MM.1S (cell line): ENCODE results near the gene EIF2B2.

Experiments used
- DNase-seq: peaks from one replicate; pipeline ENCODE4 v3.0.0-alpha.2; 2015
- H2AFZ ChIP-seq: fragments of 300-600 bp; sonication (generic); 2 replicates; pipeline ENCODE4 v1.6.0; 2016; ENCODE audit warnings: antibody characterized with exemption, low read length
- H3F3A ChIP-seq: fragments of 300-600 bp; sonication (generic); 2 replicates; pipeline ENCODE4 v1.6.1; 2016; ENCODE audit warnings: mild to moderate bottlenecking, antibody characterized with exemption, low read length, moderate library complexity, mixed read lengths; ENCODE audit not compliant: insufficient read depth
- H3K27ac ChIP-seq: fragments of 300-600 bp; sonication (generic); 2 replicates; pipeline ENCODE4 v1.5.1; 2016; ENCODE audit warnings: mild to moderate bottlenecking, low read length
- H3K27me3 ChIP-seq: fragments of 300-600 bp; sonication (generic); replicated peaks from 2 replicates; pipeline ENCODE4 v1.6.0; 2016; ENCODE audit warnings: low read length; ENCODE audit not compliant: insufficient read depth
- H3K36me3 ChIP-seq: fragments of 300-600 bp; sonication (generic); replicated peaks from 2 replicates; pipeline ENCODE4 v1.6.1; 2016; ENCODE audit warnings: mild to moderate bottlenecking, low read length, mixed read lengths; ENCODE audit not compliant: insufficient read depth
- H3K4me1 ChIP-seq: fragments of 300-600 bp; sonication (generic); 2 replicates; pipeline ENCODE4 v1.6.1; 2016; ENCODE audit warnings: low read length, mixed read lengths
- H3K4me2 ChIP-seq: fragments of 300-600 bp; sonication (generic); 2 replicates; pipeline ENCODE4 v1.6.0; 2016; ENCODE audit warnings: low read depth, low read length
- H3K4me3 ChIP-seq: fragments of 300-600 bp; sonication (generic); 2 replicates; pipeline ENCODE4 v1.5.1; 2016; ENCODE audit warnings: low read length, mixed read lengths
- H3K79me2 ChIP-seq: fragments of 300-600 bp; sonication (generic); 2 replicates; pipeline ENCODE4 v1.6.1; 2016; ENCODE audit warnings: mixed run types, low read length, mixed read lengths
- H3K9ac ChIP-seq: fragments of 300-600 bp; sonication (generic); 2 replicates; pipeline ENCODE4 v1.6.1; 2016; ENCODE audit warnings: low read length, mixed read lengths
- H3K9me2 ChIP-seq: fragments of 300-600 bp; sonication (generic); replicated peaks from 2 replicates; pipeline ENCODE4 v1.6.1; 2016; ENCODE audit warnings: mild to moderate bottlenecking, low read length, mixed read lengths; ENCODE audit not compliant: insufficient read depth
- H3K9me3 ChIP-seq: fragments of 300-600 bp; sonication (generic); replicated peaks from 2 replicates; pipeline ENCODE4 v1.6.1; 2016; ENCODE audit warnings: mild to moderate bottlenecking, low read length, mixed read lengths; ENCODE audit not compliant: insufficient read depth
- H4K20me1 ChIP-seq: fragments of 300-600 bp; sonication (generic); 2 replicates; pipeline ENCODE4 v1.6.1; 2016; ENCODE audit warnings: mild to moderate bottlenecking, low read length, moderate library complexity, mixed read lengths; ENCODE audit not compliant: insufficient read depth
- CTCF ChIP-seq: fragments of 300-600 bp; sonication (generic); IDR thresholded peaks from 2 replicates; pipeline ENCODE4 v1.5.1; 2016; ENCODE audit warnings: antibody characterized with exemption, low read length, mixed read lengths
- EZH2 ChIP-seq: fragments of 300-600 bp; sonication (generic); optimal IDR thresholded peaks from 2 replicates; pipeline ENCODE3; 2017; ENCODE audit warnings: low read depth, mild to moderate bottlenecking, antibody characterized with exemption, low read length, mixed read lengths
- EZH2phosphoT487 ChIP-seq: fragments of 300-600 bp; sonication (generic); IDR thresholded peaks from 2 replicates; pipeline ENCODE4 v1.6.1; 2018; ENCODE audit warnings: antibody characterized with exemption, low read length

Gene EIF2B2

GRCh38 chr14:74978416-74978947 is 24.2 kb upstream of the EIF2B2 start:
- H3K27ac ChIP-seq = no peak overlapping the region
- no peaks in the 10 kb centered on the region for H3K9me3 ChIP-seq
- no peaks in the 10 kb centered on the region for H3F3A ChIP-seq
- H3K4me2 ChIP-seq = no peak overlapping the region
- H3K36me3 ChIP-seq = no peaks in the 10 kb centered on the region
- no peak for DNase-seq
- no peaks in the 10 kb centered on the region for H3K4me1 ChIP-seq
- no peaks in the 10 kb centered on the region for H3K9me2 ChIP-seq
- H3K79me2 ChIP-seq = no peaks in the 10 kb centered on the region
- no peaks in the 10 kb centered on the region for H4K20me1 ChIP-seq
- H3K4me3 ChIP-seq = no peak overlapping the region
- H3K9ac ChIP-seq = no peak overlapping the region
- TF ChIP-seq EZH2 = no peak
- TF ChIP-seq EZH2phosphoT487 = no peak
- no peak for TF ChIP-seq CTCF
- no peaks in the 10 kb centered on the region for H3K27me3 ChIP-seq
- H2AFZ ChIP-seq = no peak overlapping the region

DNA sequence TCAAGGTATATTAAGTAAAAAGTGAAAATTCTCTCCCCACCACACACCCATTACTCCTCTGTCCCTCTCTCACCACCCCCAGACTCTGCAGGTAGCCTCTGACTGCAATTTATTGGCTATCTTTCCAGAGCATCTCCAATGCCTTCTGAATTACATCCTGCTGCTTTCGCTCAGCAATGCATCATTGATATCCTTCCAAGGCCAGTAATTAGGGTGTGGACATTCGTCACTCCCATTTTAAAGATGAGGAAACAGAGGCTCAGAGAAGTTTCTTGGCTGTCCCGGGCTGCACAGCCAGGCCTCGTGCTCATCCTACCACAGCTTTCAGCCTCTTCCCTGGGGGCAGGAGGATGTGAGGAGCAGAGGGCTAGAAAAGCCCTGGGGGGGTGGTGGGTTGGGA is 23.7 kb upstream of the EIF2B2 start:
- Histone ChIP-seq H3F3A (no peaks in the 10 kb centered on the region), H3K4me3 (no peak overlapping the region), H3K4me1 (no peaks in the 10 kb centered on the region), H3K9me2 (no peaks in the 10 kb centered on the region), H3K9ac (no peak overlapping the region), H3K79me2 (no peaks in the 10 kb centered on the region), H3K36me3 (no peaks in the 10 kb centered on the region), H4K20me1 (no peaks in the 10 kb centered on the region), H2AFZ (no peak overlapping the region), H3K4me2 (no peak overlapping the region), H3K27ac (no peak overlapping the region), H3K9me3 (no peaks in the 10 kb centered on the region), H3K27me3 (no peaks in the 10 kb centered on the region)
- no peak for DNase-seq
- TF ChIP-seq EZH2 = no peak
- TF ChIP-seq CTCF = no peak
- no peak for TF ChIP-seq EZH2phosphoT487

DNA sequence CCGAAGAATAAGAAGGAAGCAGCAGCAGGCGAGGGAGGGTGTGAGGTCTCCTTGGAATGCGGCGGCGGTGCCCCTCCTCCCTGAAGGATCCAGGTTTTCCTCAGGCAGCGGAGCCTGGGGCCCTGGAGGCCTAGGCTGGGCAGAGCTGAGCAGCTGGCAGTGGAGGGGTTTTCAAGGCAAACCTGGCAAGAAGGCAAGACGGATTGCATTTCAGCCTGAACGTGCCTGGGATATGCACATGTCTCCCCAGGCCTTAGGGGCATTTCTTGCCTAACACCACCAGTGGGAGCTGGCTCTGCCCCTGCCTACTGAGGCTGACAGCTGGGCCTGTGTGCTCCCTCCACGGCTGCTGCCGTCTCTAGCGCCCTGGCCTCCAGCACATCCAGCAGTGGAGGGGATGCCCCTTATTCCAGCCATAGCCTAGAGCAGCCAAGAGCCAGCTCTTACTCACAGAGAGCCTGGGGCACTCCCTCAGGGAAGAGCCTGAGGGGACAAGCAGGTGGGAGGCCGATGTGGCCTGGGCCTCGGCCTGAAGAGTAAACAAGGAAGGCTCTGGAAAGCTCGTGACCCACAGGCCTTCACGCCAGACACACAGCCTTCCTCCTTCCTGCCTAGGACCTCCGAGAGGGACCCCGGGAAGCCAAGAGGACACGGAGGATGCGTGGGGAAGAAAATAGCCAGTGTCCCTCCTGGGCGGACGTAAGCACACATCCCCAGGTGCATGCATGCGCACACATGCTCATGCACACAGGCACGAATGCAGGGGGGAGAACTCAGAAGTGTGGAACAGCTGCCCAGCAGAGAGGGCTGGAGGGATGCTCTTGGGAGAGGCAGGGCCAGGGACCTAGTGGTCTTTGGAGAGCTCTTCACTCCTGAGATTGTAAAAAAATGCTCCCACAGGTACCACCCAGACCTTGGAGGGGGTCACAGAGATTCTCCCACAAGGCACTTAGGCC is 23.0 kb upstream of the EIF2B2 start:
- no peak for DNase-seq
- Histone ChIP-seq H3K4me3 (no peak overlapping the region), H2AFZ (no peak overlapping the region)

More for the DNA sequence above, 23.0 kb upstream of the EIF2B2 start:
- Histone ChIP-seq H3K27me3 (no peaks in the 10 kb centered on the region), H3K27ac (no peak overlapping the region), H3K9me2 (no peaks in the 10 kb centered on the region), H4K20me1 (no peaks in the 10 kb centered on the region), H3K36me3 (no peaks in the 10 kb centered on the region), H3F3A (no peaks in the 10 kb centered on the region), H3K4me2 (no peak overlapping the region), H3K9me3 (no peaks in the 10 kb centered on the region), H3K4me1 (no peaks in the 10 kb centered on the region), H3K9ac (no peak overlapping the region), H3K79me2 (no peaks in the 10 kb centered on the region)
- TF ChIP-seq CTCF = no peak
- no peak for TF ChIP-seq EZH2phosphoT487
- TF ChIP-seq EZH2 = no peak
